ENCODE results near the gene HSD3B7.

DNA sequence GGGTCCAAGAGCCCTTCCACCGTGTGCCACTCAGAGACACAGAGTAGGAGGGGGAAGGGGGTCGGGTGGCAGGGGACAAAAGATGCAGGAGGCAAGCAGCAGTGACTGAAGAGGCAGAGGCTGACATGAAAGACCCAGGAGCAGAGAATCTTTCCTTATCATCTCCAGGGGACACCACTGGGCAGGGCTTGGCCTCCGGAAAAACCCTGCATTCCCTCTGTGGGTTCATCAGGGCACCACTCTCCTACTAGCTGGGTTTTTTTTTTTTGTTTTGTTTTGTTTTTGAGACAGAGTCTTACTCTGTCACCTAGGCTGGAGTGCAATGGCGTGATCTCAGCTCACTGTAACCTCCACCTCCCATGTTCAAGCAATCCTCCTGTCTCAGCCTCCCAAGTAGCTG, 46.3 kb downstream of the HSD3B7 start:
- TF ChIP-seq, protein P1, sequence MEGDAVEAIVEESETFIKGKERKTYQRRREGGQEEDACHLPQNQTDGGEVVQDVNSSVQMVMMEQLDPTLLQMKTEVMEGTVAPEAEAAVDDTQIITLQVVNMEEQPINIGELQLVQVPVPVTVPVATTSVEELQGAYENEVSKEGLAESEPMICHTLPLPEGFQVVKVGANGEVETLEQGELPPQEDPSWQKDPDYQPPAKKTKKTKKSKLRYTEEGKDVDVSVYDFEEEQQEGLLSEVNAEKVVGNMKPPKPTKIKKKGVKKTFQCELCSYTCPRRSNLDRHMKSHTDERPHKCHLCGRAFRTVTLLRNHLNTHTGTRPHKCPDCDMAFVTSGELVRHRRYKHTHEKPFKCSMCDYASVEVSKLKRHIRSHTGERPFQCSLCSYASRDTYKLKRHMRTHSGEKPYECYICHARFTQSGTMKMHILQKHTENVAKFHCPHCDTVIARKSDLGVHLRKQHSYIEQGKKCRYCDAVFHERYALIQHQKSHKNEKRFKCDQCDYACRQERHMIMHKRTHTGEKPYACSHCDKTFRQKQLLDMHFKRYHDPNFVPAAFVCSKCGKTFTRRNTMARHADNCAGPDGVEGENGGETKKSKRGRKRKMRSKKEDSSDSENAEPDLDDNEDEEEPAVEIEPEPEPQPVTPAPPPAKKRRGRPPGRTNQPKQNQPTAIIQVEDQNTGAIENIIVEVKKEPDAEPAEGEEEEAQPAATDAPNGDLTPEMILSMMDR (IDR thresholded peaks at IDR 0.05) = no peak
- no peak for TF ChIP-seq POLR2AphosphoS5 (IDR thresholded peaks at IDR 0.05; ENCODE audit: insufficient read depth in 1 of 2, low read depth in 1 of 2)
